GM19023 (cell line): ENCODE results near the gene PCSK5.

Experiments
- ATAC-seq: cut with Tn5 transposase; IDR thresholded peaks from one replicate; pipeline ENCODE4 v1.9.1; 2021; ENCODE audit warnings: mild to moderate bottlenecking, moderate library complexity; ENCODE audit not compliant: unreplicated experiment

PCSK5 gene

GRCh38 chr9:76221423-76221822, 330.9 kb downstream of the PCSK5 start:
- no peak for ATAC-seq

GRCh38 chr9:76223749-76224340, 333.4 kb downstream of the PCSK5 start:
- ATAC-seq, result no peak

GRCh38 chr9:76227156-76227555, 336.7 kb downstream of the PCSK5 start:
- no peak for ATAC-seq

GRCh38 chr9:76231001-76231400, 340.5 kb downstream of the PCSK5 start:
- ATAC-seq, result no peak

DNA sequence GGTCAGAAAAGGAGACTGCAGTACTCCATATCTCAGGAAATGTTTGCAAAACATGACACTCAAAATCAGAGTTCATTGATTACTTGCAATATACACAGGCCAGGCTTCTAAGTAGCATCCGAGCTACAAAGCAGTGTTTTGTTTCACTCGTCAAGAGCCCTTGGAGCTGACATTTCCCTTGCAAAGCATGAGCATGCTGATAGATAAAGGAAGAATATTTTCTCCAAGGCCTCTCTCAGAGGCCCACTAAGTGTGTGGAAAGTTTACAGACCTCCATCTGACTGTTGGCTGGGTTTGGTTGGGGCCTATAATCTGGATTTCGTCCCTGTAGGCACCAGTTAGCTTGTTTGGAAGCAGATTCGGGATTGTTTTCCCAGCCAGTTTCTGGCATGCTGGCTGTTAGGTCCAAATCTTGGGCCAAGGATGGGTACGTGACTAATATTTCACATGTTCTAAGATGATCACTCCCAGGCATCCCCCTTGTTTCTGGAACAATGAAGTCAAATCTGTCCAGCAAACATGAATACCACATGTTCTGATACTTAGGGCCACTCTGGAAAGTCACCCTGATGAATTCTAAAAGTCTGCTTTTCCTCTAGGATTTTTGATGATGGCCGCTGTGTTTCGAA, 342.5 kb downstream of the PCSK5 start:
- ATAC-seq, result no peak

- ATAC-seq, result no peak
These were observed 350.1 kb downstream of the PCSK5 start for GRCh38 chr9:76240578-76240977.

DNA sequence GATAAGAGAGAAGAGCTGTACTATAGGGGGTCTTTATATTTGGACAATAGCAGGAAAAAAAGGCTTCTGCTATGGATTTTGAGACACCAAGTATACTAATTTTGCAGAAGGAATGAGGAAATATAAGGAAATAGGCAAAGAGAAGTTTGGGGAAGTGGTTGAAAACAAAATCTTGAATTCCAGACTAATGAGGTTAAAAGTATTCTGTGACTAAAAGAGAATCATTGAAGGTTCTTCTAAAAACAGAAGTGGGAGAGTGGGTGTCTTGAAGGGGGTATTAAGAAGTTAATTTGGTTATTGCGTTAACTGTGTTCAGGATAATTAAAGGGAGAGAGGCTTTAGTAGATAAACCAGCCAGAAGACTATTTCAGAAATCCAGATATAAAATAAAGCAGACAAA, 355.0 kb downstream of the PCSK5 start:
- ATAC-seq, result no peak

DNA sequence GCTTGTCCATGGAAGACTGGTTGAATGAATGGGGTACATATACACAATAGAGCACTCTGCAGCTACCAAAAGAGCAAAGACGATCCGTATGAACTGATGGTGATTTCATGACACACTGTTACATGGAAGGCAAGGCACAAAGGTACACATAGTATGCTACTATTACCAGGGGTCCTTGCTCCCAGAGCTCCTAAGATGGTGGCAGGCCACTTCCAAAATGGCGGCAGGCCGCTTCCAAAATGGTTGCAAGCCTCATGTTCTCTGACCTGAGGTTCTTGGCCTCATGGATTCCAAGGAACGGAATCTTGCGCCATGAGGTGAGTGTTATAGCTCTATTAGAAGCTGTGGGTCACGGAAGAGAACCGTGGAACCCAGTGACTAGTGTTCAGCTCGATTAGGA, 356.2 kb downstream of the PCSK5 start:
- no peak for ATAC-seq

GRCh38 chr9:76247426-76247825, 357.0 kb downstream of the PCSK5 start:
- ATAC-seq, result no peak

- ATAC-seq, result no peak
These were observed 358.8 kb downstream of the PCSK5 start for GRCh38 chr9:76249309-76249708.

DNA sequence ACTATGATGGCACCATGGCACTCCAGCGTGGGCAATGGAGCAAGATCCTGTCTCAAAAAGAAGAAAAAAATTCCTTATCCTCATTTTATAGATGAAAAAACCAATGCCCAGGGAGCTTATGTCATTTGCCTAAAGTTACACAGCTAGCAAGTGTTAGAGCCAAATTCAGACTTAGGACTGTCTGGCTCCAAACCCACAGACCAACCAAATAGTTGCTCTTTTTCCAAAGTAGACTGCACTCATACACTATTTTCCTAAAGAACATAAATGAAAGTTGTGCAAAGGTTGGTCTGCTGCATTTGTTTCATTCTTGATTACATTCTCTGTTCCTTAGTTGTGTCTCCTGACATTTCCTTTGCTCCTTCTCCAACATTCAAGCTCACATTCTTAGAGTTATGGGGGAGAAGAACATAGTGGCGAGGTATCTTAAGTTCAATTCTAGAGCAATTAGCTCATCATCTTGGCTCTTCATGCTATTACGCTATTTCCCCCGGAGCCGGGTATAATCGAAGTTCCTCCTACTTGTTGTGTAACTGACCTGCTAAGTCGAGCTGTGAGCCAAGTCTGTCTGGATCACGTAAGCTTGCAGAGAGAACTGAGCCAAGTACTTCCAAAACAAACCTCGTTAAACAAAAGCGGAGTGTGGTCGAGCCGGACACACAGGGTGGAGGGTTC, 365.4 kb downstream of the PCSK5 start:
- no peak for ATAC-seq

GRCh38 chr9:76257311-76257710, 366.8 kb downstream of the PCSK5 start:
- ATAC-seq, result no peak

DNA sequence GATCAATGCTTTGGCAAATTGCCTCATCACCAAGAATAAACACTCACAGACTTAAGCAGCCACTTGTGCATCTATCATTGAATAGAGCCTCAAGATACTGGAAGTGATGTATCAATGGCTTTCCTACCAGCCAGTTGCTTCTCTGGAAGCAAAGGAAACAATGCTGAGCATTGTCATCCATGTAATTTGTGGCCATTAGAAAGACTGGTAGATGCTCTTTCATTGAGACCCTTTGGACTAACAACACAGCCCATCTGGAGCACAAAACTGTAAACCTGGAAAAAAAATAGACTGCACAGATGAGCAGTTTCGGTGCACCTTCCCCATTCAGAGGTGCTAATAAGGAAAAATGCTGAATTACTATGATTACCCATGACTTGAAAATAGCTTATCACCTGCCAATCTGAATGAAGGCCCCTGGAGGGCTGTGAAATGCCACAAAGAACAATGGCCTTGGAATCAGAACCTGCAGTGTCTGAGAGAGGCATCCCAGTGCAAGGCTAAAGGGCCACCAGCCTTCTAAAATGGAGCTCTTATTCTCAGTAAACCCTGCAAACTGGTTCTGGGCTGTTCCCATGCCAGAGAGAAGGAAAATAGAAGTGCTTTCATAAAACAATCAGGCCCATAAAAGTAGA, 376.3 kb downstream of the PCSK5 start:
- ATAC-seq, result no peak

DNA sequence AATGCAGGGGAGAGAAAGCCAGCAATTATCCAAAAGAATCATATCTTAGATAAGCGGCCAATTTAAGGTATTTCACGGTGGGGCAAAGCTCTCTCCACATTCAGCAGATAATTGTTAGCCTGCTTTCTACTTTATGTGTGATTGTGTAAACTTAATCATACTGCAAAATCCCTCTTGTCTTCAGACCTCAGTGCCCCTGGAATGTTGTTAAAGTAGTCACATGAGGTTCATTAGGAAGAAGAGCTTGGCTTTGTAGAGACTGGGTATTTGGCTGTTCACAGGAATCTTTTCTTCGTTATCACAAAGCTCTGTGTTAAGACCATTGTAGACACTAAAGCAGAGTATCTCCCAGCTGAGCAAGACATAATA, 376.8 kb downstream of the PCSK5 start:
- no peak for ATAC-seq

GRCh38 chr9:76269789-76270188, 379.3 kb downstream of the PCSK5 start:
- no peak for ATAC-seq

DNA sequence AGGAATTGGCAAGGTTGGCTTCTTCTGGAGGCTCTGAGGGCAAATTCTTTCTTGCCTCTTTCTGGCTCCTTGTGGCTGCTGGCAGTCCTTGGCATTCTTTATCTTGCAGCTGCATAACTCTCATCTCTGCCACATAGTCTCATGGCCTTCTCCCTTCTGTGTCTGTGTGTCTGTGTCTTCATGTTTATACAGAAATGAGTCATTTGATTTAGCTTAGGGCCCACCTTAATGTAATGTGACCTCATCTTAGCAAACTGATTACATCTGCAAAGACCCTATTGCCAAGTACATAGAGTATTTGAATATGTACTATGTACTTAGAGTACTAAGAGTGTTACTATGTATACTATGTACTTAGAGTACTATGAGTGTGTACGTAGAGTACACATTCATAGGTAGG, 381.3 kb downstream of the PCSK5 start:
- ATAC-seq, result no peak

DNA sequence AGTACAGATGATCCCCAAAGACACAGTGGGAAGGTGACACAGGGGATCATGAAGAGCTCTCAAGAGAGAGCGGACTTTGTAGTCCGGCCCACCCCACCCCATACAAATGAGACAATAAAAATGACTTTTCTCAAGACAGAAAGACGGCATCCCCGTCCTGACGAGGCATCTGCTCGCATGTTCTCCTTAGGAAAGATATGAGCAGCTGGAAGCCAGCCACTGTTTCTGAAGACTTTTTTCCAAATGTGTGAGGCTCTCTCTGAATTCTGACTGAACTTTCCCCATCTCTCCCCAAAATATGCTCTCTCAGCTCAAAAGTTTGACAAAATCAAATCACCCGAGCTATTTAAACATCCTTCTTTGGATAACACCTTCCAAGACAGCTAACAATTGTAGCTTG, 398.6 kb downstream of the PCSK5 start:
- no peak for ATAC-seq

- ATAC-seq, result no peak
These were observed 399.2 kb downstream of the PCSK5 start for GRCh38 chr9:76289703-76290102.

DNA sequence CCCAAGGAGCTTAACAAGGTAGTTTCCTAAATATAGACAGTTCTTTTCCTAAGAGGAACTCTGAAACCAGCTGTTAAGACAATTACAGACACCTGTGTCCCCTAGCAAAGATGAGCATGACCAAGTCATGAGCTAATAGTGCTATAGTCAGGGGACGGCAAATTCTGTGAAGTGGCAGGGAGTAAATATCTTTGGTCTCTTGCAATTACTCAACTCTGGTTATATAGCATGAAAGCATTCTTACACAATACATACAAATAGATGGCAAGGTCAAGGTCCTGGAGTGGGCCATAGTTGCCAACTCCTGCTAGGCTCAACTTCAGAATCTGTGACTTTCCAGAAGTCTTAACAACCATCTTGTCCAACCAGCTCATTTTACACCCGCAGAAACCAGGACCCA, 400.1 kb downstream of the PCSK5 start:
- no peak for ATAC-seq

DNA sequence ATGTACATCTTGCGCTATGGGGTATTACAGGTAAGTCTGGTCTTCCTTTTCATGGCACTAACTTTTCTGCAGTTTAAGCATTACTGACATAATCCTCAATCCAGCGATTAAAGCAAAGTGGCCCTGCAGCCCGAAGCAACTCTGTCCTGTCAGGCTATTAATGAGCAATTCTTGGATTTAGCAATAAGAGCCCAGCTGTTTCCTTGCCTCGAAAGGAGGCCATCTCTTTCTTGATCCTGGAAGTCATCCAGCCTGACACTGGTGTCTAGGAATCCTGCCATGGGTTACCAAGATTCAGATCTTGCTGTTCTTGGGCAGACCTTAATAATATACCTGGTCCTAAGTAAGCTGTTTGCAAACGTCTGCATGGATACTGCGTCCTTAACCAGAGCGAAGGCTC, 401.8 kb downstream of the PCSK5 start:
- ATAC-seq, result no peak

DNA sequence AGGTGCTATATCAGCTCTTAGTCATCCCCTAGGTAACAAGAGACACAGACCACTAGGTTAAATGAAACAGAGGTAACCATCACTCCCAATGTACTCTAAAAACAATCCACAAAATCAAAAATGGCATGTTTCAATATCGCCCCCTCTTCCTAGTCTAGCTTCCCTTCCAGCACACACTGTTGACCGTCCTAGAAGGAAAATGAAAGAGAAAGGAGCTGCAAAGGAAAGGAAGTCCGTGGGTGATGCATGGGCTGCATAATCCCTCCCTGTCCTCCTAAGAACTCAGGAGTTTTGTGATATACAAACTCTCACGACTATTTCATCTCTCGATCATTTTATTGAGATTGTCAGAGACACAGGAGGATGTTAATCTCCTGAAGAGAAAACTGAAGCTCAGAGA, 402.2 kb downstream of the PCSK5 start:
- ATAC-seq, result no peak

DNA sequence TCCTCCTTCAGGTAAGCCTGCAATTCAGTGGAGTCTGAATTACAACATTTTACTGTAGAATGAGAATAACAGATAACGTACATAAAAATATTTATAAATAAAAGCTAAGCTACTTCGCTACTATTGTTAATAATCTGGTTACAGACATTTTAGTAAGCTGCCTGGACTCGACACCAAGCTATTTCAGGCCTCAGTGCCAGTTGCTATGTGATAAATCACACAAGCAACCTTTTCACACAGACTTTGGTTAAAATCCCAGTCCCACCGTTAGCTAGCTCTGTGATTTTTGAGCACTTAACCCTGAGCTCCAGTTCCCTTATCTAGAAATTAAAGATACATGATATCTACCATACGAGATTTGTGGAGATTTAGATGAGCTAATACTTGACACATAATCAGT, 403.8 kb downstream of the PCSK5 start:
- ATAC-seq, result no peak
